LNCaP clone FGC (cell line): ENCODE results near the gene REV3L.

Experiments
- DNase-seq: peaks from one replicate; pipeline ENCODE4 v3.0.0-alpha.2; 2011; ENCODE audit warnings: low read depth
- H3K4me3 ChIP-seq: 2 replicates; pipeline ENCODE4 v1.5.1; 2011; ENCODE audit warnings: mild to moderate bottlenecking, low read depth, low read length, control low read depth
- CTCF ChIP-seq: IDR thresholded peaks from 2 replicates; pipeline ENCODE4 v1.5.1; 2012; ENCODE audit warnings: mild to moderate bottlenecking; ENCODE audit not compliant: control insufficient read depth, insufficient read depth; ENCODE audit errors: extremely low read depth

Gene REV3L

GRCh38 chr6:111450636-111451035 is 32.4 kb downstream of the REV3L start:
- H3K4me3 ChIP-seq: no peak overlapping the region
- TF ChIP-seq CTCF: no peak

GRCh38 chr6:111450087-111450486 is 32.9 kb downstream of the REV3L start:
- no peak for DNase-seq
- no peak overlapping the region for H3K4me3 ChIP-seq
- no peak for TF ChIP-seq CTCF

More at GRCh38 chr6:111450636-111451035, 32.4 kb downstream of the REV3L start:
- DNase-seq: no peak

GRCh38 chr6:111449129-111449528 is 33.9 kb downstream of the REV3L start:
- TF ChIP-seq CTCF: no peak
- H3K4me3 ChIP-seq: no peak overlapping the region
- no peak for DNase-seq

- TF ChIP-seq CTCF: no peak
- no peak overlapping the region for H3K4me3 ChIP-seq
These were observed 36.0 kb downstream of the REV3L start for GRCh38 chr6:111447051-111447450.

GRCh38 chr6:111445861-111446267 is 37.2 kb downstream of the REV3L start:
- H3K4me3 ChIP-seq: no peak overlapping the region
- no peak for TF ChIP-seq CTCF
- DNase-seq: no peak

More at GRCh38 chr6:111447051-111447450, 36.0 kb downstream of the REV3L start:
- no peak for DNase-seq

GRCh38 chr6:111444794-111445193 is 38.2 kb downstream of the REV3L start:
- H3K4me3 ChIP-seq: no peak overlapping the region
- no peak for TF ChIP-seq CTCF
- no peak for DNase-seq

GRCh38 chr6:111441678-111442243 is 41.3 kb downstream of the REV3L start:
- no peak overlapping the region for H3K4me3 ChIP-seq
- TF ChIP-seq CTCF: no peak
- no peak for DNase-seq
